IPS-18a (cell line): Measurements from ENCODE around the gene SPDEF.

Experiments used
- H3K27ac ChIP-seq: one replicate; pipeline ENCODE4 v1.5.1; 2013; ENCODE audit warnings: low read length
- H3K27me3 ChIP-seq: one replicate; pipeline ENCODE4 v1.6.1; 2013; ENCODE audit warnings: mild to moderate bottlenecking, low read length; ENCODE audit not compliant: control insufficient read depth, insufficient read depth
- H3K36me3 ChIP-seq: one replicate; pipeline ENCODE4 v1.6.1; 2013; ENCODE audit warnings: low read depth, low read length; ENCODE audit not compliant: control insufficient read depth
- H3K4me1 ChIP-seq: one replicate; pipeline ENCODE4 v1.6.1; 2013; ENCODE audit warnings: low read depth, low read length; ENCODE audit not compliant: control insufficient read depth
- H3K4me3 ChIP-seq: one replicate; pipeline ENCODE4 v1.5.1; 2013; ENCODE audit warnings: low read length
- H3K9ac ChIP-seq: one replicate; pipeline ENCODE4 v1.6.1; 2013; ENCODE audit warnings: mild to moderate bottlenecking, low read length, moderate library complexity
- H3K9me3 ChIP-seq: one replicate; pipeline ENCODE4 v1.6.1; 2013; ENCODE audit warnings: low read depth, low read length; ENCODE audit not compliant: control insufficient read depth

The SPDEF gene

GRCh38 chr6:34539181-34539580 lies 16.9 kb downstream of the SPDEF start:
- H3K4me1 ChIP-seq = no peaks in the 10 kb centered on the region
- no peaks in the 10 kb centered on the region for H3K36me3 ChIP-seq
- no peak overlapping the region for H3K4me3 ChIP-seq
- no peak overlapping the region for H3K9ac ChIP-seq
- no peaks in the 10 kb centered on the region for H3K9me3 ChIP-seq
- H3K27ac ChIP-seq = no peak overlapping the region
- H3K27me3 ChIP-seq = no peaks in the 10 kb centered on the region

- Histone ChIP-seq H3K27ac (no peak overlapping the region), H3K9me3 (no peaks in the 10 kb centered on the region), H3K27me3 (no peaks in the 10 kb centered on the region), H3K4me3 (no peak overlapping the region), H3K36me3 (no peaks in the 10 kb centered on the region), H3K9ac (no peak overlapping the region), H3K4me1 (no peaks in the 10 kb centered on the region)
These were observed 17.5 kb downstream of the SPDEF start for GRCh38 chr6:34538581-34538980.

- H3K4me3 ChIP-seq = no peak overlapping the region
- no peaks in the 10 kb centered on the region for H3K9me3 ChIP-seq
- H3K27me3 ChIP-seq = no peaks in the 10 kb centered on the region
- H3K27ac ChIP-seq = no peak overlapping the region
- H3K9ac ChIP-seq = no peak overlapping the region
- no peaks in the 10 kb centered on the region for H3K36me3 ChIP-seq
- H3K4me1 ChIP-seq = no peaks in the 10 kb centered on the region
These were observed 18.1 kb downstream of the SPDEF start for GRCh38 chr6:34537922-34538550.

GRCh38 chr6:34536959-34537848 lies 18.9 kb downstream of the SPDEF start:
- H3K27me3 ChIP-seq = no peaks in the 10 kb centered on the region
- no peaks in the 10 kb centered on the region for H3K9me3 ChIP-seq
- no peaks in the 10 kb centered on the region for H3K36me3 ChIP-seq
- H3K4me3 ChIP-seq = no peak overlapping the region
- no peak overlapping the region for H3K27ac ChIP-seq
- no peaks in the 10 kb centered on the region for H3K4me1 ChIP-seq
- no peak overlapping the region for H3K9ac ChIP-seq

GRCh38 chr6:34536251-34536958 lies 19.7 kb downstream of the SPDEF start:
- Histone ChIP-seq H3K4me1 (no peaks in the 10 kb centered on the region), H3K27ac (no peak overlapping the region), H3K9me3 (no peaks in the 10 kb centered on the region), H3K4me3 (no peak overlapping the region), H3K27me3 (no peaks in the 10 kb centered on the region), H3K36me3 (no peaks in the 10 kb centered on the region), H3K9ac (no peak overlapping the region)

GRCh38 chr6:34535646-34536045 lies 20.5 kb downstream of the SPDEF start:
- no peak overlapping the region for H3K4me3 ChIP-seq
- no peaks in the 10 kb centered on the region for H3K36me3 ChIP-seq
- H3K9ac ChIP-seq = no peak overlapping the region
- H3K27ac ChIP-seq = no peak overlapping the region
- H3K4me1 ChIP-seq = no peaks in the 10 kb centered on the region
- no peaks in the 10 kb centered on the region for H3K9me3 ChIP-seq
- no peaks in the 10 kb centered on the region for H3K27me3 ChIP-seq

- H3K4me3 ChIP-seq = no peak overlapping the region
- H3K4me1 ChIP-seq = no peaks in the 10 kb centered on the region
- no peaks in the 10 kb centered on the region for H3K9me3 ChIP-seq
- no peaks in the 10 kb centered on the region for H3K36me3 ChIP-seq
- H3K27me3 ChIP-seq = no peaks in the 10 kb centered on the region
- H3K9ac ChIP-seq = no peak overlapping the region
- no peak overlapping the region for H3K27ac ChIP-seq
These were observed 20.9 kb downstream of the SPDEF start for GRCh38 chr6:34535199-34535598.

- no peak overlapping the region for H3K27ac ChIP-seq
- no peaks in the 10 kb centered on the region for H3K4me1 ChIP-seq
- H3K36me3 ChIP-seq = no peaks in the 10 kb centered on the region
- H3K4me3 ChIP-seq = no peak overlapping the region
- no peak overlapping the region for H3K9ac ChIP-seq
- H3K27me3 ChIP-seq = no peaks in the 10 kb centered on the region
- no peaks in the 10 kb centered on the region for H3K9me3 ChIP-seq
These were observed 21.5 kb downstream of the SPDEF start for GRCh38 chr6:34534656-34535055.

- no peaks in the 10 kb centered on the region for H3K36me3 ChIP-seq
- H3K9me3 ChIP-seq = no peaks in the 10 kb centered on the region
- H3K27me3 ChIP-seq = no peaks in the 10 kb centered on the region
- no peak overlapping the region for H3K27ac ChIP-seq
- H3K9ac ChIP-seq = no peak overlapping the region
- H3K4me1 ChIP-seq = no peaks in the 10 kb centered on the region
- no peak overlapping the region for H3K4me3 ChIP-seq
These were observed 22.0 kb downstream of the SPDEF start for GRCh38 chr6:34534146-34534545.

GRCh38 chr6:34532230-34532629 lies 23.9 kb downstream of the SPDEF start:
- no peaks in the 10 kb centered on the region for H3K27me3 ChIP-seq
- H3K9me3 ChIP-seq = no peaks in the 10 kb centered on the region
- no peak overlapping the region for H3K27ac ChIP-seq
- H3K36me3 ChIP-seq = no peaks in the 10 kb centered on the region
- H3K4me3 ChIP-seq = no peak overlapping the region
- H3K9ac ChIP-seq = no peak overlapping the region
- peaks cover 10% of the 10 kb centered on the region for H3K4me1 ChIP-seq

GRCh38 chr6:34531580-34532201 lies 24.4 kb downstream of the SPDEF start:
- Histone ChIP-seq H3K27me3 (no peaks in the 10 kb centered on the region), H3K4me1 (peaks cover 12% of the 10 kb centered on the region), H3K36me3 (no peaks in the 10 kb centered on the region), H3K9ac (no peak overlapping the region), H3K9me3 (no peaks in the 10 kb centered on the region), H3K4me3 (no peak overlapping the region), H3K27ac (no peak overlapping the region)
